Skeletal muscle satellite cell (primary cell): ENCODE measurements around the gene MAML3.

Experiments
- H3K27me3 ChIP-seq: 2 replicates; pipeline ENCODE4 v1.7.0; 2013; ENCODE audit warnings: low read length; ENCODE audit not compliant: control insufficient read depth, insufficient read depth
- H3K36me3 ChIP-seq: 2 replicates; pipeline ENCODE4 v1.7.0; 2013; ENCODE audit warnings: mild to moderate bottlenecking, control low read depth, low read length; ENCODE audit not compliant: insufficient read depth
- H3K4me1 ChIP-seq: 2 replicates; pipeline ENCODE4 v1.7.0; 2013; ENCODE audit warnings: low read length; ENCODE audit not compliant: control insufficient read depth, insufficient read depth
- H3K4me2 ChIP-seq: 2 replicates; pipeline ENCODE4 v1.7.0; 2013; ENCODE audit warnings: mild to moderate bottlenecking, low read length
- H3K4me3 ChIP-seq: 2 replicates; pipeline ENCODE4 v1.7.0; 2013; ENCODE audit warnings: low read length
- H3K9ac ChIP-seq: 2 replicates; pipeline ENCODE4 v1.7.0; 2013; ENCODE audit warnings: mild to moderate bottlenecking, low read depth, low read length, moderate library complexity
- H3K9me3 ChIP-seq: replicated peaks from 2 replicates; pipeline ENCODE4 v1.7.0; 2013; ENCODE audit warnings: mild to moderate bottlenecking, control low read depth, low read length

The MAML3 gene

GRCh38 chr4:140154572-140154891 lies 548 bp upstream of the MAML3 start:
- Histone ChIP-seq H3K9me3 (no peaks in the 10 kb centered on the region), H3K9ac (peak overlapping the region; percentile 89), H3K4me2 (peak overlapping the region; percentile 100), H3K36me3 (no peaks in the 10 kb centered on the region), H3K4me3 (peak overlapping the region; percentile 94), H3K4me1 (peaks cover 19% of the 10 kb centered on the region), H3K27me3 (no peaks in the 10 kb centered on the region)

DNA sequence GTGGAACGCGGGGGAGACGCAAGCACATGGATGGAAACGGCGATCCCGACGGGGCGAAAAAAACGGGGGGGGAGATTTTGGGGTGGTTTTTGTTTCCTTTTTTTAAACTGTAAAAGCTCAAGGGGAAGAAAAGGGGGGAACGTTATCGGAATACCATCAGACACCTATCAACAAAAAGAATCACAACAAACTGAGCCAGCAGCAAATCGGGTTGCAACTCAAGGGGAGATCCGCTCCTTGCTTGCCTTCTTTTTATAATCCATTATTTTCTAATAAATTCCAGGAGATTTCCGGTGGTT lies 616 bp downstream of the MAML3 start:
- H3K4me1 ChIP-seq: peaks cover 19% of the 10 kb centered on the region
- peaks cover 3% of the 10 kb centered on the region for H3K27me3 ChIP-seq
- H3K4me3 ChIP-seq: peak overlapping the region; percentile 94
- H3K9me3 ChIP-seq: no peaks in the 10 kb centered on the region
- H3K9ac ChIP-seq: peak overlapping the region; percentile 89
- H3K4me2 ChIP-seq: peak overlapping the region; percentile 100
- H3K36me3 ChIP-seq: no peaks in the 10 kb centered on the region

GRCh38 chr4:140152751-140153418 lies 1.1 kb downstream of the MAML3 start:
- H3K9ac ChIP-seq: peak overlapping the region; percentile 89
- peaks cover 4% of the 10 kb centered on the region for H3K27me3 ChIP-seq
- H3K4me2 ChIP-seq: peak overlapping the region; percentile 100
- H3K4me1 ChIP-seq: peaks cover 19% of the 10 kb centered on the region
- peak overlapping the region; percentile 94 for H3K4me3 ChIP-seq
- H3K9me3 ChIP-seq: no peaks in the 10 kb centered on the region
- no peaks in the 10 kb centered on the region for H3K36me3 ChIP-seq

DNA sequence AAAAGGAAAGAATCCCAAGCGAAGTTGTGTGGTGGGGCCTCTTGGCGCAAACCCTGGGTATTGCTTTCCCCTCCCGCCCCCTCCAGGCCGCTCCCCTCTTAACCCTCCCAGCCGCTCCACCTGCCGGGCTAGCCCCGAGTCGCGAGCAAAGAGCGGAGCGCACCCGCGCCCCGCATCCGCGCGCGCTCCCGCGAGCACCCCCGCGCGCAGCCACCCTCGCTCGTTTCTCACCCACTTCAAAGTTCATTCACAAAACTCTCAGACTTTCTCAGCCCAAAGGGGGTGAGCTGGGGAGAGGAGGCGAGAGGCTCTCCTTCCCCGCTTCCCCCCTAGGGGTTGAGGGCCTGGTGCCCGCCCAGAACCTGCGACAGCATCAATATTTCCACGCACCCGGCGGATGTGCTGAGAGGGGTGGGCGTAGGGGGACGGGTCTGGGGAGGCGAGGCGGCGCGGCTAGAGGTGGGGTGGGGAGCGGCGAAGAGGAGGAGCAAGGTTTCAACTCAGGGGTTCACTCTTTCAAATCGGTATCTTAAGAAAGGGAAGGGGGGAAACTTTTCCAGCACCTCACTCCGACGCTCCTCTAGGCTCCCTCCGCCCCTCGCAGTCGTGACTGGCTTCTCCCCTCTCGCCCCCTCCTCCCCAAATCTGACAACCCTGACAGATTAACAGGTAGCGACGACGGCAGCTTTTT lies 1.8 kb downstream of the MAML3 start:
- H3K27me3 ChIP-seq: peaks cover 4% of the 10 kb centered on the region
- H3K9me3 ChIP-seq: no peaks in the 10 kb centered on the region
- peaks cover 19% of the 10 kb centered on the region for H3K4me1 ChIP-seq
- peak overlapping the region; percentile 94 for H3K4me3 ChIP-seq
- H3K4me2 ChIP-seq: peak overlapping the region; percentile 100
- H3K36me3 ChIP-seq: no peaks in the 10 kb centered on the region
- peak overlapping the region; percentile 89 for H3K9ac ChIP-seq

GRCh38 chr4:140151699-140152012 lies 2.3 kb downstream of the MAML3 start:
- Histone ChIP-seq H3K27me3 (peaks cover 4% of the 10 kb centered on the region), H3K4me2 (peak overlapping the region; percentile 100), H3K4me1 (peaks cover 19% of the 10 kb centered on the region), H3K4me3 (peak overlapping the region; percentile 94), H3K36me3 (no peaks in the 10 kb centered on the region), H3K9ac (peak overlapping the region; percentile 89), H3K9me3 (no peaks in the 10 kb centered on the region)

DNA sequence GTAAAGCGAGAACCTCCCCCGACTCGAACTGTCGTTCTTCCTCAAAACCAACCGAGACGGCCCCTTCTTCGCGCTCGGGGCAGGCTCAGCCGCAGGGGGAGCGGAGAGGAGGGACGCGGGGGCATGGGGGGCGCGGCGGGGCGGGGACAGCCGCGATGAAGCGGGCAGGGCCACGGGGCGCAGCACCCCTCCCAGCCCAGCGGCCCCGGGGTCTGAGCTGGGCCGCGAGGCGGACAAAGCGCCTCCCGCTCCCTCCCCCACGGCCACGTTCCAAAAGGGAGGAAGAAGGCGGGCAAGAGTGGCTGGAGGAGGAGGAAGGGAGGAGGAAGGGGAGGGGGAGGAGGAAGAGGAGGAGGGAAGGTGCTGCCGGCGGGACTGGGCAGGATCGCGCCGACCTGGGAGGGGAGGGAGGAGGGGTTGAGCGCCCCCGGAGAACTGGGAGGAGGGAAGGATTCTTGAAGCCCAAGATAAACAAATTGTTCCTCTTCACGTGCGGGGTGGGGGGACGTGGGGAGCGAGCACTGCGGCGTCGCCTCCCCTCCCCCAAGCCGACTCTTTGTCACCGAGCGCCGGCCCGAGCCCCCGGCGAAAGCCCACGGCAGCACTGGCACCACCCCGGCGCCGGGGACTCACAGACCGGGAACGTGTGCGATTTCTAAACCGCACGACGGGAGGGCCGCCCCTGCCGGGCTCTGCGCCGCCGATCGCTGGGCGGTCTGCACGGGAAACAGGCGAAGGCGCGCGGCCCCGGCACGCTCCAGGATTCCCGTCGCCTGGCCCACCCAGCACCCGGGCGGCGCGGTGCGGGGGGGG lies 2.9 kb downstream of the MAML3 start:
- H3K4me2 ChIP-seq: peak overlapping the region; percentile 100
- H3K4me3 ChIP-seq: peak overlapping the region; percentile 94
- peak overlapping the region; percentile 89 for H3K9ac ChIP-seq
- peaks cover 4% of the 10 kb centered on the region for H3K27me3 ChIP-seq
- H3K36me3 ChIP-seq: no peaks in the 10 kb centered on the region
- H3K4me1 ChIP-seq: peaks cover 19% of the 10 kb centered on the region
- H3K9me3 ChIP-seq: no peaks in the 10 kb centered on the region

- Histone ChIP-seq H3K36me3 (no peaks in the 10 kb centered on the region), H3K9me3 (no peaks in the 10 kb centered on the region), H3K27me3 (peaks cover 4% of the 10 kb centered on the region), H3K4me3 (peak overlapping the region; percentile 94), H3K9ac (peak overlapping the region; percentile 89), H3K4me2 (peak overlapping the region; percentile 100), H3K4me1 (peaks cover 19% of the 10 kb centered on the region)
Measured at GRCh38 chr4:140150636-140150885, 3.4 kb downstream of the MAML3 start.

- peaks cover 19% of the 10 kb centered on the region for H3K4me1 ChIP-seq
- H3K4me3 ChIP-seq: peak overlapping the region; percentile 94
- no peaks in the 10 kb centered on the region for H3K36me3 ChIP-seq
- H3K4me2 ChIP-seq: peak overlapping the region; percentile 100
- H3K9ac ChIP-seq: peak overlapping the region; percentile 89
- no peaks in the 10 kb centered on the region for H3K9me3 ChIP-seq
- H3K27me3 ChIP-seq: peaks cover 4% of the 10 kb centered on the region
Measured at GRCh38 chr4:140149846-140150635, 3.9 kb downstream of the MAML3 start.

- no peak overlapping the region for H3K4me2 ChIP-seq
- H3K27me3 ChIP-seq: peaks cover 4% of the 10 kb centered on the region
- no peak overlapping the region for H3K4me3 ChIP-seq
- H3K36me3 ChIP-seq: no peaks in the 10 kb centered on the region
- no peak overlapping the region for H3K9ac ChIP-seq
- H3K9me3 ChIP-seq: no peaks in the 10 kb centered on the region
- no peaks in the 10 kb centered on the region for H3K4me1 ChIP-seq
Measured at GRCh38 chr4:140144050-140144449, 9.9 kb downstream of the MAML3 start.

- Histone ChIP-seq H3K4me2 (no peak overlapping the region), H3K36me3 (no peaks in the 10 kb centered on the region), H3K9me3 (no peaks in the 10 kb centered on the region), H3K4me1 (peaks cover 4% of the 10 kb centered on the region), H3K9ac (no peak overlapping the region), H3K4me3 (no peak overlapping the region), H3K27me3 (no peaks in the 10 kb centered on the region)
Measured at GRCh38 chr4:140141210-140141835, 12.7 kb downstream of the MAML3 start.

DNA sequence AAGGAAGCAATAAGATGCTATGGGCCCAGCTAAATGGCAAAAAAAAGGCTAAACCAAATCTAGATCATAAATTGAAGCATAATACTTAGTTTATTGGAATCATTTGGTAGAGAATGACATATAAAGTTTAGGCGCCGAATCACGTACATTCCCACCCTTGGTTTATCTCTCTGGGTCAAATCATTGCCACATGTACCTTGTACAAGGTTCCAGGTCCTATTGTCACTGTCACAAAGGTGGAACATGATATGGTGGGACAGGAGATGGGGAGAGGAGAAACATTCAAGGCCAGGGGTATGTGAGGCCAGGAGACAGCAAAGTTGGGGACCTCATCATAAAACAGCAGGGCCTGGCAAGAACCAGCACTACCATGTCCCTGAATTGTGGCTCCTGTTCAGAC lies 13.4 kb downstream of the MAML3 start:
- Histone ChIP-seq H3K27me3 (no peaks in the 10 kb centered on the region), H3K4me3 (no peak overlapping the region), H3K9me3 (no peaks in the 10 kb centered on the region), H3K9ac (no peak overlapping the region), H3K4me1 (peaks cover 12% of the 10 kb centered on the region), H3K36me3 (no peaks in the 10 kb centered on the region), H3K4me2 (no peak overlapping the region)
